B cell (primary cell): ENCODE data around the gene TBXAS1. TPM values are rescaled to one million over a fixed set of nuclear protein-coding genes. Genes with fewer than 3 reads are reported as not detected.

Source experiments
- ATAC-seq: fragments of 200-7000 bp; cut with Tn5 transposase; one replicate; pipeline ENCODE4 v1.10.0; 2021; ENCODE audit warnings: low read depth, mild to moderate bottlenecking, moderate number of reproducible peaks, moderate library complexity
- CTCF ChIA-PET: fragments of 350-600 bp; sonication (Branson Sonifier 250); formaldehyde crosslinking; loops from one replicate; lab custom pipeline; 2021; ENCODE audit warnings: antibody characterized with exemption, inconsistent platforms; lab: Charles Lee
- POLR2A ChIA-PET: fragments of 350-600 bp; sonication (Branson Sonifier 250); formaldehyde crosslinking; loops from one replicate; lab custom pipeline; 2021; ENCODE audit warnings: antibody characterized with exemption; lab: Charles Lee
- DNase-seq: peaks from one replicate; pipeline ENCODE4 v3.0.0; 2013
- H2AFZ ChIP-seq: 2 replicates; pipeline ENCODE4 v1.6.1; 2012; ENCODE audit warnings: mild to moderate bottlenecking, low read depth, low read length; ENCODE audit not compliant: insufficient read depth, poor library complexity, severe bottlenecking
- H3K27ac ChIP-seq, 2 donors: 1 replicate in 1 of 2; 2 replicates in 1 of 2; pipeline ENCODE4 v1.5.1; 2012 to 2013; ENCODE audit warnings: low read length in 2 of 2, mild to moderate bottlenecking in 2 of 2, moderate library complexity in 1 of 2
- H3K27me3 ChIP-seq, 4 experiments: fragments of 200-600 bp in 1 of 4; sonication (generic) in 1 of 4; replicated peaks in 1 of 4; 1 replicate in 2 of 4; 2 replicates in 2 of 4; pipeline versions ENCODE4 v1.6.1 to v1.7.0; 2013 to 2016; ENCODE audit warnings: low read length in 3 of 4, mild to moderate bottlenecking in 2 of 4, mixed read lengths in 1 of 4, moderate library complexity in 1 of 4; ENCODE audit not compliant: insufficient read depth in 4 of 4, control insufficient read depth in 3 of 4; ENCODE audit errors: control extremely low read depth in 1 of 4
- H3K36me3 ChIP-seq, 2 experiments: replicated peaks in 1 of 2; 1 replicate in 1 of 2; 2 replicates in 1 of 2; pipeline versions ENCODE4 v1.6.1 to v1.7.1; 2013; ENCODE audit warnings: low read length in 1 of 2; ENCODE audit not compliant: insufficient read depth in 2 of 2, control insufficient read depth in 1 of 2; ENCODE audit errors: control extremely low read depth in 1 of 2, extremely low read depth in 1 of 2
- H3K4me1 ChIP-seq, 2 donors: fragments of 200-600 bp in 1 of 2; sonication (generic) in 1 of 2; 1 replicate in 1 of 2; 2 replicates in 1 of 2; pipeline versions ENCODE4 v1.5.1 to v1.6.1; 2013 to 2017; ENCODE audit warnings: low read length in 2 of 2; ENCODE audit not compliant: control insufficient read depth in 2 of 2, insufficient read depth in 2 of 2
- H3K4me2 ChIP-seq: replicated peaks from 2 replicates; pipeline ENCODE3; 2012; ENCODE audit warnings: mild to moderate bottlenecking, low read depth, low read length; ENCODE audit not compliant: poor library complexity, severe bottlenecking
- H3K4me3 ChIP-seq, 5 experiments: fragments of 200-600 bp in 1 of 5; sonication (generic) in 1 of 5; 1 replicate in 3 of 5; 2 replicates in 2 of 5; pipeline versions ENCODE4 v1.5.1 to v1.7.0; 2011 to 2016; ENCODE audit warnings: low read length in 4 of 5, mild to moderate bottlenecking in 4 of 5, low read depth in 2 of 5, control low read depth in 1 of 5, moderate library complexity in 1 of 5; ENCODE audit not compliant: insufficient read depth in 1 of 5; ENCODE audit errors: control extremely low read depth in 1 of 5, extremely low read depth in 1 of 5
- H3K79me2 ChIP-seq: fragments of 200-600 bp; sonication (generic); one replicate; pipeline ENCODE4 v1.6.0; 2016; ENCODE audit warnings: low read length; ENCODE audit not compliant: control insufficient read depth, insufficient read depth
- H3K9ac ChIP-seq: fragments of 200-600 bp; sonication (generic); 2 replicates; pipeline ENCODE4 v1.6.1; 2017; ENCODE audit warnings: mild to moderate bottlenecking, low read length, moderate library complexity
- H3K9me3 ChIP-seq, 3 donors: one replicate each; pipeline versions ENCODE4 v1.6.1 to v1.7.1; 2013; ENCODE audit warnings: low read length in 2 of 3; ENCODE audit not compliant: control insufficient read depth in 2 of 3, insufficient read depth in 1 of 3; ENCODE audit errors: control extremely low read depth in 1 of 3
- H4K20me1 ChIP-seq: 2 replicates; pipeline ENCODE4 v1.6.0; 2012; ENCODE audit warnings: mild to moderate bottlenecking, low read length; ENCODE audit not compliant: insufficient read depth, control insufficient read depth, poor library complexity, severe bottlenecking
- H3K27ac Mint-ChIP-seq: one replicate; pipeline ENCODE4 v1.8.0; 2021; ENCODE audit warnings: mixed read lengths
- H3K27me3 Mint-ChIP-seq: one replicate; pipeline ENCODE4 v1.8.0; 2021; ENCODE audit warnings: mixed read lengths
- H3K4me1 Mint-ChIP-seq: one replicate; pipeline ENCODE4 v1.8.0; 2021; ENCODE audit warnings: mixed read lengths
- H3K4me3 Mint-ChIP-seq: one replicate; pipeline ENCODE4 v1.8.0; 2021; ENCODE audit warnings: mixed read lengths
- H3K9me3 Mint-ChIP-seq: one replicate; pipeline ENCODE4 v1.8.0; 2022; ENCODE audit warnings: mixed read lengths; ENCODE audit not compliant: insufficient read depth
- CTCF ChIP-seq: fragments of 200-600 bp; IDR thresholded peaks from one replicate; pipeline ENCODE4 v1.8.0; 2022; ENCODE audit warnings: antibody characterized with exemption, mild to moderate bottlenecking
- EZH2 ChIP-seq: IDR thresholded peaks from 2 replicates; pipeline ENCODE4 v1.6.1; 2012; ENCODE audit warnings: borderline replicate concordance, low read depth, mild to moderate bottlenecking, moderate library complexity, low read length; ENCODE audit not compliant: insufficient read depth, poor library complexity, severe bottlenecking
- WGBS: methylation state at CpG from one replicate; pipeline ENCODE4 v1.1.5; 2013; ENCODE audit warnings: missing lambda C conversion rate; ENCODE audit not compliant: insufficient coverage; 5-methylcytosine and 5-hydroxymethylcytosine counted together
- intact Hi-C: fragments of 100-400 bp; cut with micrococcal nuclease; formaldehyde crosslinking; loops from one replicate; pipeline ENCODE4 v1.10.0; 2022
- polyA plus RNA-seq: library from polyadenylated mRNA; depleted of rRNA; stranded (reverse); fragments of >200 nt; gene quantifications from 2 replicates; pipeline ENCODE4 v1.2.3, GENCODE V29; 2012
- total RNA-seq, 2 donors: library from RNA; stranded (reverse); fragments of 120-200 nt in 1 of 2; gene quantifications; 1 replicate in 1 of 2; 2 replicates in 1 of 2; pipeline versions ENCODE4 v1.2.3 to v1.2.4, GENCODE V29; 2013 to 2022

The TBXAS1 gene
- total and polyA plus RNA-seq, 2 donors (not counting 1 experiment from before 2014, with no cell fraction given) = 8.1 to 21.0 TPM

GRCh38 chr7:139869886-139870285, 40.8 kb downstream of the TBXAS1 start:
- no peaks in the 10 kb centered on the region for H3K79me2 ChIP-seq
- no peaks in the 10 kb centered on the region for H3K27me3 ChIP-seq
- Mint-ChIP-seq H3K27ac (no peak overlapping the region), H3K27me3 (peaks cover 4% of the 10 kb centered on the region), H3K9me3 (no peaks in the 10 kb centered on the region), H3K4me1 (no peaks in the 10 kb centered on the region), H3K4me3 (no peak overlapping the region)
- no peaks in the 10 kb centered on the region for H4K20me1 ChIP-seq
- no peak overlapping the region for H3K9ac ChIP-seq
- TF ChIP-seq EZH2 (no peak), CTCF (no peak)
- POLR2A ChIA-PET = no interaction called here
- H3K36me3 ChIP-seq = no peaks in the 10 kb centered on the region
- H3K4me3 ChIP-seq = no peak overlapping the region
- CTCF ChIA-PET = no interaction called here
- no peaks in the 10 kb centered on the region for H3K4me1 ChIP-seq
- H3K9me3 ChIP-seq = no peaks in the 10 kb centered on the region
- DNase-seq (no peak), ATAC-seq (no peak)
- intact Hi-C loops = no loop called here
- no peak overlapping the region for H2AFZ ChIP-seq
- 40% methylated on average over 2 of the region's 2 CpGs for WGBS
- H3K27ac ChIP-seq = no peak overlapping the region
- H3K4me2 ChIP-seq = no peak overlapping the region

- no peaks in the 10 kb centered on the region for H3K4me1 Mint-ChIP-seq
These were observed 41.3 kb downstream of the TBXAS1 start for GRCh38 chr7:139870380-139870779.

More at GRCh38 chr7:139870380-139870779, 41.3 kb downstream of the TBXAS1 start:
- POLR2A ChIA-PET = no interaction called here
- no peaks in the 10 kb centered on the region for H3K79me2 ChIP-seq
- no peaks in the 10 kb centered on the region for H3K27me3 ChIP-seq
- H2AFZ ChIP-seq = no peak overlapping the region
- DNase-seq (no peak), ATAC-seq (no peak)
- no peaks in the 10 kb centered on the region for H3K4me1 ChIP-seq
- Mint-ChIP-seq H3K4me3 (no peak overlapping the region), H3K9me3 (no peaks in the 10 kb centered on the region), H3K27me3 (peaks cover 4% of the 10 kb centered on the region), H3K27ac (no peak overlapping the region)
- H4K20me1 ChIP-seq = no peaks in the 10 kb centered on the region
- H3K9me3 ChIP-seq = no peaks in the 10 kb centered on the region
- no peak overlapping the region for H3K4me2 ChIP-seq
- no peak for TF ChIP-seq CTCF
- TF ChIP-seq EZH2 = no peak
- H3K27ac ChIP-seq = no peak overlapping the region
- WGBS = 73% methylated on average over 7 of the region's 7 CpGs
- no peak overlapping the region for H3K9ac ChIP-seq
- CTCF ChIA-PET = no interaction called here
- intact Hi-C loops = no loop called here
- no peaks in the 10 kb centered on the region for H3K36me3 ChIP-seq
- no peak overlapping the region for H3K4me3 ChIP-seq
